H1 (cell line): ENCODE measurements around the gene LUM. TPM values are rescaled to one million over a fixed set of nuclear protein-coding genes. Genes with fewer than 3 reads are reported as not detected.

Source experiments
- BCL11A ChIP-seq, 2 experiments: IDR thresholded peaks; one replicate each; pipeline ENCODE4 v1.6.1; 2011; ENCODE audit warnings: low read depth in 2 of 2, low read length in 2 of 2, mild to moderate bottlenecking in 2 of 2
- CHD1 ChIP-seq: IDR thresholded peaks from 2 replicates; pipeline ENCODE4 v1.6.1; 2012; ENCODE audit warnings: low read depth, low read length, improper control_type of control experiment
- CREB1 ChIP-seq: IDR thresholded peaks from 2 replicates; pipeline ENCODE4 v1.6.1; 2012; ENCODE audit warnings: inconsistent platforms
- MAFK ChIP-seq: IDR thresholded peaks from 2 replicates; pipeline ENCODE4 v1.6.1; 2012; ENCODE audit warnings: low read depth, mild to moderate bottlenecking, improper control_type of control experiment, low read length
- polyA plus RNA-seq, 7 experiments: library from polyadenylated mRNA; depleted of rRNA in 3 of 7; stranded (reverse) in 5 of 7; unstranded in 2 of 7; fragments of >200 nt in 5 of 7; fragments of 200-250 nt in 2 of 7; gene quantifications; 1 replicate in 5 of 7; 2 replicates in 1 of 7; 4 replicates in 1 of 7; pipeline versions ENCODE4 v1.2.1 to v1.2.3, GENCODE V29; 2011 to 2013; ENCODE audit warnings: missing spikeins in 2 of 7, mixed read lengths in 2 of 7
- total RNA-seq: library from RNA; stranded (reverse); fragmentation: NEBNext Ultra II Directional; extraction: Animal tissue kit (Norgen Biotek cat#: 25700); gene quantifications from 2 replicates; pipeline ENCODE4 v1.2.1, GENCODE V29; 2021

The LUM gene
- total and polyA plus RNA-seq, 2 of the 8 experiments (the other 6 are each of a cell fraction or from before 2014, with no cell fraction given): not detected

DNA sequence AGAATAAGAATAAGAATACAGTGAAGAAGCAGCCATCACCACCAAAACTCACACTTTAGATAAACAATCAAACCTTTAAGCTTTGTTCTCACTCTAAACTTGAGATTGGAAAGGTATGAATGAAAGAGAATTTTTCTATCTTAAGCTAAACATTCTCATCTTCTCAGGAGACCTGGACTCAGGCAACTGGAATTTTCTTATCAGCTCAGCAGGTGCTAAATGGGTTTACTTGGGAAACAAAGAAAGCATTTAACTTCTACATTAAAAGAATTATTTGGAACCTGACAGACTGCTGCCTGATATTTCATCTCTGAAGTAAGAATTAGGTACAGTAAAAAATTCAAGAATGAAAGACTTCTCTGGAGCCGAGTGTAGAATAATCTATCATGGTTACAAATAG is 32.8 kb downstream of the LUM start (continued):
- TF ChIP-seq BCL11A (IDR thresholded peaks at IDR 0.05; ENCODE audit: low read depth in 2 of 2, low read length in 2 of 2) (no peak), CREB1 (no peak), MAFK (no peak), CHD1 (no peak)
